Heart left ventricle (tissue), 13 donors: ENCODE data around the gene DTX3.

Experiments used
- POLR2A ChIP-seq, 2 donors: fragments of 450-650 bp; IDR thresholded peaks; one replicate each; pipeline ENCODE4 v1.6.1; 2017; ENCODE audit warnings: antibody characterized with exemption in 2 of 2, mild to moderate bottlenecking in 2 of 2, moderate library complexity in 2 of 2
- TF ChIP-seq, protein P1 (sequence below), 12 donors: fragments of 200-600 bp; sonication (generic) in 4 of 12; IDR thresholded peaks; one replicate each; pipeline versions ENCODE4 v1.5.0 to v1.8.0; 2018 to 2022; ENCODE audit warnings: antibody characterized with exemption in 12 of 12, mild to moderate bottlenecking in 5 of 12
- donor health status: ischemic (EF 13 %, LVEDD 7.1; RV severe dilation, severe dysfunction).
- donor health status: DM: no; HTN: yes; CAD: no.
- donor health status: DM: no; HTN: no; CAD: no.
- donor health status: ischemic (EF 25% LVEDD 6.9; RV normal size, moderate dysfunction).
- donor health status: ischemic (EF 25% LVEDD 5.7; RV mildly dilated, moderate dysfunction).
- donor health status: ischemic (EF 35%, LVEDD 5.7; RV mildly dilated, moderate dysfunction).
- donor health status: nonischemic (EF 11% LVEDD 7.7; RV severe dilation, severe dysfunction).
- donor health status: DM: yes; HTN: yes; CAD: no.
- donor health status: PGD.
- donor health status: ischemic (EF 29% LVEDD 5.4; RV normal size, mild dysfunction).
- donor health status: nonischemic (EF 23%, LVEDD 6.1; RV moderate dilation, normal function).

DNA sequence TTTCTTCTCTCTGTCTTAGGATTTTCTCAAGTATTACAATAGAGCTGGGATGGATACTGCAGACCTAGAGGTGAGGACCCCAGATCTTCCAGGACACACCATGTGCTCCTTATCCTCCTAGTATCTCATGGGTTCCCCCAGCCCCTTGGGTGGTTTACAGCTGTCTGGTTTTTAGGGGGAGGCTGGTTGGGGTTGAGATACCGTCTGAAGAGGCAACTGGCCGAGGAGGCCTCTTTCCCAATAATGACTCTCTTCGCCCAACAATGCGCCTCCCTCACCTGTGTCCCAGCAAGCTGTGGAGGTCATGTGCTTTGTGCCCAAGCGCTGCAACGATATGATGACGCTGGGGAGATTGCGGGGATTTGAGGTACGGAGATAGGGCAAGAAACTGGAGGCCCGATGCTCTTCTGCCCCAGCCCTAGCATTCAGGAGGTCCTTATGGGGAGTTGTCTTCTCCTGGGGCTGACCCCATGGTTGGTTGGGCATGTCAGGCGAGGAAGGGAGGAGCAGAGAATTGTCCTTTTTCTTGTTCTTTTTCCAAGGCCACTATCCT lies 10.4 kb downstream of the DTX3 start:
- TF ChIP-seq, protein P1, sequence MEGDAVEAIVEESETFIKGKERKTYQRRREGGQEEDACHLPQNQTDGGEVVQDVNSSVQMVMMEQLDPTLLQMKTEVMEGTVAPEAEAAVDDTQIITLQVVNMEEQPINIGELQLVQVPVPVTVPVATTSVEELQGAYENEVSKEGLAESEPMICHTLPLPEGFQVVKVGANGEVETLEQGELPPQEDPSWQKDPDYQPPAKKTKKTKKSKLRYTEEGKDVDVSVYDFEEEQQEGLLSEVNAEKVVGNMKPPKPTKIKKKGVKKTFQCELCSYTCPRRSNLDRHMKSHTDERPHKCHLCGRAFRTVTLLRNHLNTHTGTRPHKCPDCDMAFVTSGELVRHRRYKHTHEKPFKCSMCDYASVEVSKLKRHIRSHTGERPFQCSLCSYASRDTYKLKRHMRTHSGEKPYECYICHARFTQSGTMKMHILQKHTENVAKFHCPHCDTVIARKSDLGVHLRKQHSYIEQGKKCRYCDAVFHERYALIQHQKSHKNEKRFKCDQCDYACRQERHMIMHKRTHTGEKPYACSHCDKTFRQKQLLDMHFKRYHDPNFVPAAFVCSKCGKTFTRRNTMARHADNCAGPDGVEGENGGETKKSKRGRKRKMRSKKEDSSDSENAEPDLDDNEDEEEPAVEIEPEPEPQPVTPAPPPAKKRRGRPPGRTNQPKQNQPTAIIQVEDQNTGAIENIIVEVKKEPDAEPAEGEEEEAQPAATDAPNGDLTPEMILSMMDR (IDR thresholded peaks at IDR 0.05): no peak
- TF ChIP-seq POLR2A (IDR thresholded peaks at IDR 0.05): no peak
